HCT116 (cell line): ENCODE measurements around the gene LILRB3. TPM values are rescaled to one million over a fixed set of nuclear protein-coding genes. Genes with fewer than 3 reads are reported as not detected.

Experiments used
- ATAC-seq: fragments of 200-7000 bp; cut with Tn5 transposase; 2 replicates; pipeline ENCODE4 v1.9.1; 2020; ENCODE audit warnings: mild to moderate bottlenecking, moderate library complexity
- BruUV-seq: library from RNA; stranded (reverse); fragments of 400-500 nt; replicated peaks from 2 replicates; lab custom pipeline; 2021; lab: Mats Ljungman, UMichigan
- CTCF ChIA-PET: fragments of 300-600 bp; sonication (Branson Sonifier 250); formaldehyde crosslinking; loops from one replicate; lab custom pipeline; 2021; ENCODE audit warnings: antibody characterized with exemption; lab: Charles Lee
- POLR2A ChIA-PET: fragments of 300-600, 350-600 bp; sonication (Branson Sonifier 250); formaldehyde crosslinking; loops from one replicate; lab custom pipeline; 2021; ENCODE audit warnings: antibody characterized with exemption; lab: Charles Lee
- RAD21 ChIA-PET, 2 experiments: fragments of 300-600 bp; sonication (Branson Sonifier 250); formaldehyde crosslinking; loops; one replicate each; lab custom pipeline; 2023; ENCODE audit warnings: low total read pairs in 2 of 2; ENCODE audit not compliant: uncharacterized antibody in 2 of 2, unreplicated experiment in 2 of 2, low non-redundant PET in 1 of 2; lab: Charles Lee
- DNase-seq: peaks from one replicate; pipeline ENCODE4 v3.0.0-alpha.2; 2010; ENCODE audit warnings: low read depth, low spot score
- H2AFZ ChIP-seq: fragments of 200-600 bp; shearing (Covaris generic), sonication (generic); 2 replicates; pipeline ENCODE4 v1.6.1; 2017; ENCODE audit warnings: low read depth, mixed run types, mixed read lengths, antibody characterized with exemption, low read length; ENCODE audit not compliant: poor library complexity, severe bottlenecking
- H3K27ac ChIP-seq: 2 replicates; pipeline ENCODE4 v1.5.1; 2012; ENCODE audit warnings: low read depth, low read length
- H3K27me3 ChIP-seq: fragments of 200-600 bp; sonication (generic); 2 replicates; pipeline ENCODE4 v1.6.1; 2016; ENCODE audit warnings: mixed run types, low read length, mixed read lengths; ENCODE audit not compliant: insufficient read depth
- H3K36me3 ChIP-seq, 2 experiments: fragments of 200-500 bp in 1 of 2; fragments of 200-600 bp in 1 of 2; sonication (Bioruptor generic) in 1 of 2; sonication (generic) in 1 of 2; 2 replicates each; pipeline versions ENCODE4 v1.5.1 to v1.6.1; 2014 to 2016; ENCODE audit warnings: low read length in 2 of 2, inconsistent platforms in 1 of 2, mixed read lengths in 1 of 2, mixed run types in 1 of 2; ENCODE audit not compliant: insufficient read depth in 2 of 2, control insufficient read depth in 1 of 2
- H3K4me1 ChIP-seq, 2 experiments: fragments of 200-600 bp in 1 of 2; sonication (generic) in 1 of 2; 2 replicates each; pipeline versions ENCODE4 v1.5.1 to v1.6.1; 2012 to 2017; ENCODE audit warnings: low read length in 2 of 2, inconsistent platforms in 1 of 2, mild to moderate bottlenecking in 1 of 2, mixed read lengths in 1 of 2, mixed run types in 1 of 2, moderate library complexity in 1 of 2; ENCODE audit not compliant: insufficient read depth in 2 of 2, control insufficient read depth in 1 of 2
- H3K4me2 ChIP-seq: fragments of 200-600 bp; sonication (generic); 2 replicates; pipeline ENCODE4 v1.6.1; 2017; ENCODE audit warnings: mixed run types, low read length, mixed read lengths
- H3K4me3 ChIP-seq, 2 experiments: fragments of 200-600 bp in 1 of 2; sonication (generic) in 1 of 2; replicated peaks in 1 of 2; 2 replicates each; pipeline ENCODE4 v1.5.1; 2011 to 2016; ENCODE audit warnings: low read length in 2 of 2, control low read depth in 1 of 2, low read depth in 1 of 2, mild to moderate bottlenecking in 1 of 2, mixed read lengths in 1 of 2, mixed run types in 1 of 2
- H3K79me2 ChIP-seq: fragments of 200-600 bp; sonication (generic); 2 replicates; pipeline ENCODE4 v1.6.1; 2017; ENCODE audit warnings: mild to moderate bottlenecking, mixed run types, low read length, moderate library complexity, mixed read lengths; ENCODE audit not compliant: insufficient read depth
- H3K9ac ChIP-seq: fragments of 200-600 bp; sonication (generic); 2 replicates; pipeline ENCODE4 v1.6.1; 2016; ENCODE audit warnings: low read length, mixed read lengths
- H3K9me2 ChIP-seq: fragments of 200-600 bp; sonication (generic), shearing (Covaris generic); 2 replicates; pipeline ENCODE4 v1.6.1; 2017; ENCODE audit warnings: mixed run types, mild to moderate bottlenecking, moderate library complexity; ENCODE audit not compliant: insufficient read depth
- H3K9me3 ChIP-seq, 2 experiments: fragments of 200-500 bp in 1 of 2; fragments of 200-600 bp in 1 of 2; sonication (Bioruptor generic) in 1 of 2; sonication (generic) in 1 of 2; 2 replicates each; pipeline ENCODE4 v1.6.1; 2014 to 2017; ENCODE audit warnings: low read length in 2 of 2, mixed read lengths in 2 of 2, inconsistent platforms in 1 of 2, low read depth in 1 of 2, mild to moderate bottlenecking in 1 of 2, mixed run types in 1 of 2, moderate library complexity in 1 of 2; ENCODE audit not compliant: control insufficient read depth in 1 of 2, insufficient read depth in 1 of 2
- H4K20me1 ChIP-seq: fragments of 200-600 bp; sonication (generic), shearing (Covaris generic); 2 replicates; pipeline ENCODE4 v1.6.1; 2017; ENCODE audit warnings: mixed run types, mild to moderate bottlenecking, moderate library complexity; ENCODE audit not compliant: insufficient read depth
- EZH2 ChIP-seq: fragments of 200-600 bp; sonication (generic); IDR thresholded peaks from 2 replicates; pipeline ENCODE4 v1.6.1; 2017; ENCODE audit warnings: antibody characterized with exemption, mixed run types
- FOSL1 ChIP-seq: IDR thresholded peaks from 2 replicates; pipeline ENCODE4 v1.6.1; 2012; ENCODE audit warnings: low read depth
- POLR2AphosphoS5 ChIP-seq: IDR thresholded peaks from 2 replicates; pipeline ENCODE4 v1.6.1; 2011; ENCODE audit warnings: mild to moderate bottlenecking, low read depth, low read length, moderate library complexity
- RAD21 ChIP-seq: IDR thresholded peaks from 2 replicates; pipeline ENCODE4 v1.6.1; 2012; ENCODE audit warnings: low read depth, mild to moderate bottlenecking
- ZNF274 ChIP-seq: fragments of 200-500 bp; sonication (Bioruptor generic); IDR thresholded peaks from 2 replicates; pipeline ENCODE4 v1.6.1; 2014; ENCODE audit warnings: mild to moderate bottlenecking, low read depth, low read length, inconsistent platforms
- intact Hi-C: fragments of 100-400 bp; cut with micrococcal nuclease; formaldehyde crosslinking; loops from 2 replicates; pipeline ENCODE4 v1.10.0; 2022
- total RNA-seq: library from RNA; stranded (reverse); gene quantifications from one replicate; pipeline ENCODE4 v1.2.1, GENCODE V29; 2021; ENCODE audit not compliant: unreplicated experiment
- TF ChIP-seq, protein P1 (sequence below): IDR thresholded peaks from 2 replicates; pipeline ENCODE4 v1.6.1; 2012
- TF ChIP-seq, protein P2 (sequence below): IDR thresholded peaks from 2 replicates; pipeline ENCODE4 v1.6.1; 2011; ENCODE audit warnings: mild to moderate bottlenecking, low read length, moderate library complexity; ENCODE audit not compliant: insufficient replicate concordance; ENCODE audit errors: extremely low read depth

Gene LILRB3
- total RNA-seq, 1 experiment from 2014 or later, result 0.12 TPM

DNA sequence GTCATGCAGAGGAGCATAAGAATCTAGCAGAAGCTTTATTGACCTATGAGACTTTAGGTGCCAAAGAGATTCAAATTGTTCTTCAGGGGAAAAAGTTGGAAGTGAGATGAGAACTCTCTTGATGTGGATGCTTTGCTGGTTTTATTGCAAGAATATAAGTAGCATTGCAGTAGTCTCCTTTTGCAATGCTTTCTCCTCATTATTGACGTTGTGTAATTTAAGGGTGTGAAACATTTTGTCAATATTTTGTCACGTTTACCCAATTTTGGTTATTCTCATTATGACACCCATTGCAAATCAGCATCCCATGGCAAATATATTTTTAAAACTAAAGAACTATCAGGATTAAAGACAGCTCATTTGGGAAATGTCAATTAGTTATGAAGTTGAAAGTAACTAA lies 46.1 kb upstream of the LILRB3 start:
- no peak overlapping the region for H3K4me2 ChIP-seq
- H3K27ac ChIP-seq, result no peak overlapping the region
- H4K20me1 ChIP-seq, result no peaks in the 10 kb centered on the region
- intact Hi-C loops, result no loop called here
- H3K27me3 ChIP-seq, result peaks cover 23% of the 10 kb centered on the region
- ChIA-PET RAD21 (no interaction called here), POLR2A (no interaction called here), CTCF (no interaction called here)
- no peak for ATAC-seq
- no peaks in the 10 kb centered on the region for H3K4me1 ChIP-seq
- no peaks in the 10 kb centered on the region for H3K9me3 ChIP-seq
- no peaks in the 10 kb centered on the region for H3K9me2 ChIP-seq
- BruUV-seq, result no TSS peak
- H3K79me2 ChIP-seq, result no peaks in the 10 kb centered on the region
- no peak overlapping the region for H2AFZ ChIP-seq
- H3K36me3 ChIP-seq, result no peaks in the 10 kb centered on the region
- no peak for DNase-seq
- H3K4me3 ChIP-seq, result no peak overlapping the region
- TF ChIP-seq, protein P1, sequence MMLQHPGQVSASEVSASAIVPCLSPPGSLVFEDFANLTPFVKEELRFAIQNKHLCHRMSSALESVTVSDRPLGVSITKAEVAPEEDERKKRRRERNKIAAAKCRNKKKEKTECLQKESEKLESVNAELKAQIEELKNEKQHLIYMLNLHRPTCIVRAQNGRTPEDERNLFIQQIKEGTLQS, result no peak
- TF ChIP-seq FOSL1 (no peak), EZH2 (no peak), POLR2AphosphoS5 (no peak), ZNF274 (no peak), RAD21 (no peak)
- TF ChIP-seq, protein P2, sequence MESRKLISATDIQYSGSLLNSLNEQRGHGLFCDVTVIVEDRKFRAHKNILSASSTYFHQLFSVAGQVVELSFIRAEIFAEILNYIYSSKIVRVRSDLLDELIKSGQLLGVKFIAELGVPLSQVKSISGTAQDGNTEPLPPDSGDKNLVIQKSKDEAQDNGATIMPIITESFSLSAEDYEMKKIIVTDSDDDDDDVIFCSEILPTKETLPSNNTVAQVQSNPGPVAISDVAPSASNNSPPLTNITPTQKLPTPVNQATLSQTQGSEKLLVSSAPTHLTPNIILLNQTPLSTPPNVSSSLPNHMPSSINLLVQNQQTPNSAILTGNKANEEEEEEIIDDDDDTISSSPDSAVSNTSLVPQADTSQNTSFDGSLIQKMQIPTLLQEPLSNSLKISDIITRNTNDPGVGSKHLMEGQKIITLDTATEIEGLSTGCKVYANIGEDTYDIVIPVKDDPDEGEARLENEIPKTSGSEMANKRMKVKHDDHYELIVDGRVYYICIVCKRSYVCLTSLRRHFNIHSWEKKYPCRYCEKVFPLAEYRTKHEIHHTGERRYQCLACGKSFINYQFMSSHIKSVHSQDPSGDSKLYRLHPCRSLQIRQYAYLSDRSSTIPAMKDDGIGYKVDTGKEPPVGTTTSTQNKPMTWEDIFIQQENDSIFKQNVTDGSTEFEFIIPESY, result no peak
- H3K9ac ChIP-seq, result no peak overlapping the region
